GM18511 (cell line): ENCODE data around the gene SPAG6.
A peak's percentile ranks its signal among the peaks of the same experiment; 100 is the strongest.
"Not testable (repeated sequence)": the region's sequence is repeated elsewhere in the genome, so short reads cannot be mapped to it uniquely, and the experiment has no call there.

Experiments used
- ATAC-seq: cut with Tn5 transposase; IDR thresholded peaks from one replicate; pipeline ENCODE4 v1.9.1; 2021; ENCODE audit warnings: mild to moderate bottlenecking, moderate library complexity; ENCODE audit not compliant: unreplicated experiment

Gene SPAG6

DNA sequence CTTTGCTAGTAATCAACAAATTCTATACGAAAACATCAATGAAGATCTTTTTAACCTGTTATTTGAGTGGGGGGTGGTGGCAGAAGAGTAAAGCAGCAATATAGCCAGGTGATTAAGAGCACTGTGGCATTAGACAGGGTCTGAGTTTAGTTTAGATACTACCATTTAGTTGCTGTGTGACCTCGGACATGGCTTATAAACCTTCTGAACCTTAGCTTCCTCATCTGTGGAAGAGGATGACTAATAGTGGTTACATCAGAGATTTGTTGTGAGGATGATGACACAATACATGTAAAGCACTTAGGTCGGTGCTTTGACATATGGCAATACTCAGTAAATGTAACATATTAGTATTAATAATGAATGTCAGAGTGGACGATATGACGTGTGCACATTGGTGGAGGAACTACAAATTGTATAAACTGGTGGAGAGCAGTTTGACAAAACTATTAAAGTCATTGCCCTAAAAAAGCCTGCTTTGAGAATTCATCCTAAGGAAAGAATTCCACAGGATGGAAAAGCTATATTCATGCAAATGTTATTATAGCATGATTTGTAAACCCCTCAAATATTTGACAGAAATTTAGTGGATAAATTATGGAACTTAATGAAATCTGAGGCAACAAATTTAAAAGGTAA is 24.3 kb downstream of the SPAG6 start:
- ATAC-seq = no peak

DNA sequence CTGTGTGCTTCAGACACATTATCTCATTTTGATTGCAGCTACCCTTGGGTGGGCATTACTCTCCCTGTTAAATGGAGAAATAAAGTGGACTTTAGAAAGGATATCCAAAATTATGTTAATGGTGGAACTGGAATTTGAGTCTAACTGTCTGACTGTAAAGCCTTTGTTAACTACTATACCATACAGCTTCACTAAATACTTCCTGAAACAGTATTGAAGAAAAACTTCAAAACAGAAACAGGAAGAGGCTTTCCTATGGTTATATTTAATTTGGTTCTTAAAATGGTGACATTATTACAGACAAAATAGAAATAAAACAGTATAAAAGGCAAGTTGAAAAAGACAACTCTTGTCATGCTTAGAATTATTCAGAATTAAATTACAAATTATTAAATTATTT is 25.0 kb downstream of the SPAG6 start:
- no peak for ATAC-seq

DNA sequence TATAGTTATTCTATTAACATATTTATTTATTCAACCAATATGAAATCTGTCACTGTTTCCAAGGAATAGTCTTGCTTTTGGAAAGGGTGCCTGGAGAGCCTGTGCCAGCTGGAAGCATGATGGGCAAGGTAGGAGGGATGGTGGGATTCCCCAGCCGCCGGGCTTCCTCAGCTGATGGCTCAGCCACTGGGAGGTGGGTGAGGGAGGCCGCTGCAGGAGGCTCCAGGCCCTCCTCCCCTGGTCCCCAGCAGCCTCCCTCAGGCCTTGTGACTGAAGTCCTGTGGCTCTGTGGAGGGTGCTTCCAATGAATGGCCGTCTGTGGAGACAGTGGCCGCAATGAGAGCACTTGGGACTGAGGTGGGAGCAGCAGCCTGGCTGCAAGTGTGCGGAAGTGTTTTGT is 27.0 kb downstream of the SPAG6 start:
- no peak for ATAC-seq

DNA sequence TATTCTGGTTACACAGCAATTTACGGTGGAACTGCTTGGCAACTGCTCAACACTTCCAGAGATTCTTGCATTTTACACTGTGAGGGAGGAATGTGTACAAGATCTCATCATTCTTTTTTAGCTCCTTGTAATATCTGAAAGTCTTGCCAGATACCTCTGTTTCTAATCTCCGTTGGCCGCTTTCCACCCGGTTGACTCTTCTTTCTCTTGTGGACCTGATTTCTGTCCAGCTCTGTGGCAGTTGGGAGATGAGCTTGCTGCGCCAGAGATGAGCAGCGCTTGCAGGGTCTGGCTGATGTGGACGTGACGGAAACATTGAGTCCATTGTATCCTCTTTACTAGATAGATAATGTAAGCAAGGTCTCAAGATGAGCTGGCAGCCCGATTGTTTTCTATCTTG is 27.6 kb downstream of the SPAG6 start:
- ATAC-seq = no peak

DNA sequence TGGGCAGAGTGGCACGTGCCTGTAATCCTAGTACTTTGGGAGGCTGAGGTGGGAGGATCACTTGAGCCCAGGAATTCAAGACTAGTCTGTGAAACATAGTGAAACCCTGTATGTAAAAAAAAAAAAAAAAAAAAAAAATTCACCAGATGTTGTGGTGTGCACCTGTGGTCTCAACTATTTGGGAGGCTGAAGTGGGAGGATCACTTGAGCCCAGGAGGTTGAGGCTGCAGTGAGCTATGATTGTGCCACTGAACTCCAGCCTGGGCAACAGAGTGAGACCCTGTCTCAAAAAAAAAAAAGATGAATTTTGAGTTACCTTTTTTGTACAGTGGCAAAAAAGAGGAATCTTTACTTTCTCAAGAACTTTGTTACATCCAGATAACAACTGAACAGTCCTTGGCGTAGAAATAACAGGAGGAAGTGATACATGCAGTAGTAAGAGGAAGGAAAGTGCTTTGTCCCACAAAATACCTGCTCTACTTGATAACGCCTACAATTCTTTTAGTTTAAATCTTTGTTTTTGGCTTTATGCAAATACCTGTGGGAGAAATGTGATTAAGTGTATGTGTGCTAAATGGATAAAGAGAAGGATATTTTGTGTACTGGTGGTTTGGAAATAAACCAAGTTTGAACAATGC is 29.3 kb downstream of the SPAG6 start:
- no peak for ATAC-seq

DNA sequence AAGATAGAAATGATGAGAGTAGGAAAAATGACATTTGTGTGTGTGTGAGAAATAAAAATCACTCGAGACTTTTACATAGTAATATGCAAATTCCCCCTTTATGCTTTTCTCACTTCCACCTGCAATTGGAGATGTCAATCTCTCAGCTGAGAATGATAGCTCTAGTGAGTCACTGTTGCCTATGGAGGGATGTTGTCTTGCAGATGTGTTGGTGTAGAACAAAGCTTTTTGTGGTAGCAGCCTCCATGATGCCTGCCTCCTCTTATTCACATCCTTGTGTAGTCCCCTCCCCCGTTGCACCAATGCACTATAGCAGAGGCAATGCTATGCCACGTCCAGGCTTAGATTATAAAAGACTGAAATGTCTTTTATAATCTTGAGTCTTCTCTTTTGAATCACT is 33.8 kb downstream of the SPAG6 start:
- ATAC-seq = peak; percentile 65

DNA sequence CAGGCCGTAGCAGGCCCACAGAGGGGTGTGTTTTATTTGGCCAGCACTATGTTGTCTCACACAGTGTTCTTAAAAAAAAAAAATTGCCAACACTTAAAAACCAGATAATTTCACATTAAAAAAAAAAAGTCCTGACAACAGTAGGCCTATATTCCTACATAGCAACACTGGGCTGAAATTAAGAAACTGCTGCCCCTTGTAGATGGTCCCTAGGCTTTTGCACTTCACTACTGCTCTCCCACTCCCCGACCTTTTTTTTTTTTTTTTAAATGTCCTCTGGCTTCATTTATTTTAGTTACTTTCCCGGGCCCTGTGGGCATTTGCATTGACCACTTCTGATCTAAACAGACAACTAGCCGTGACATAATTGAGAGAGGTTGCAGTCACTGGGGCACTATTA is 36.0 kb downstream of the SPAG6 start:
- no peak for ATAC-seq

DNA sequence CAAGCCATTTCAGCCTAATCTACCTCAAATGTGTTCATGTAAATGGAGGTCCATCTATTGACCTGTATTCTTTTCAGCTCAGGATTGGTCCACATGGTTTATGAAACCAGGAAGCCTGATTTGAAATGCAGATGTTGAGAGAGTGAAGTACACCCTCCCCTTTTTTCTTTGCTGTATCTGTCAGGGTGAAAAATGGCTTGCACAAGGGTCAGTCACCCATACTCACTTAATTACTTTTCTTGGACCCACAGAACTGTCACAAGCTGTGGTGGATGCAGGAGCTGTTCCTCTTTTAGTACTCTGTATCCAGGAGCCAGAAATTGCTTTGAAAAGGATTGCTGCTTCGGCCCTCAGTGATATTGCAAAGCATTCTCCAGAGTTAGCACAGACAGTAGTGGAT is 41.2 kb downstream of the SPAG6 start:
- no peak for ATAC-seq

DNA sequence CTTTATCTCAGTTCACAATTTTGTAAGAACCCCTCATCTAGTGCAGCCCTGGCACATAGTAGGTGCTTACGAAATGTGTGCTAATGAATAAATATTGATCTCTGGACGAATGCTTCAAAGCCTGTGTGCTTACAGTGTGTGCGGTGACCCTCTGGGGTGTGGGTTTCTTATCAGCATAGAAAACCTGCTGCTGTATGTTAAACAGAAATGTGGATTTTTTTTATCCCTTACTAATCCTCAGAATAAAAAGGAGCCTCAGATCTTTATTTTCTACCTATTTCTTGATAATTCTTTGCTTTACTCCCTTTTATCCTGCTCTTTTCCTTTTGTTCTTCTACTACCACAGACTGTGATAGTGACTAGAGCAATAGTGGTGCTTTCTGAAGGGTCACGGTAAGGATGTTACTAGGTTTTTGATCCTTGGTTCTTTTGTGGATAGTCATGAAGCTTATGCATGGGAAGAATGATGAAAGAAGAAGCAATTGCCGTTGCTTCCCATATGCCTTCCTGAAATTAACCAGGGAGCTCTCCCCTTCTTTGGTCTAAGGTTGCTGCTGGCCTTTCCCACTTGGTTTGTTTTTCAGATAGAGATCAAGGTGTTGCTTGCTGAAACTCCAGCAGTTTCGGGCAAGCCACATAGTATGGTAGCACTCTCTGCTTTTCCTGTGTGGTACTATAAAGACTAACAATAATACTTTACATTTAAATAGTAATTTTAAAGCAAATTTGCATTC is 44.7 kb downstream of the SPAG6 start:
- no peak for ATAC-seq

DNA sequence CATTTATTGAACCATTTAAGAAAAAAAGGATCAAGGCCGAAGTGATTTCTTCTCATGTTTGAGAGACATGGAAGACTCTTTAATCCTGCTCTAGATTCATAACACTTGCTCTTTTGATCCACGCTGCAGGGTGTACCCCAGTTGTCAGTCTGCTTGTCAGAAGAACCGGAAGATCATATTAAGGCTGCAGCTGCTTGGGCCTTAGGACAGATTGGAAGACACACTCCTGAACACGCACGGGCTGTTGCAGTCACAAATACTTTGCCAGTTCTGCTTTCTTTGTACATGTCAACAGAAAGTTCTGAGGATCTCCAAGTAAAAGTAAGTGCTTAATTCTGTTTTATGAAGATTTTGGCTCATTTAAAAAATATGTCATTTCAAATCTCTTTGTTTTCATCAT is 46.3 kb downstream of the SPAG6 start:
- no peak for ATAC-seq

DNA sequence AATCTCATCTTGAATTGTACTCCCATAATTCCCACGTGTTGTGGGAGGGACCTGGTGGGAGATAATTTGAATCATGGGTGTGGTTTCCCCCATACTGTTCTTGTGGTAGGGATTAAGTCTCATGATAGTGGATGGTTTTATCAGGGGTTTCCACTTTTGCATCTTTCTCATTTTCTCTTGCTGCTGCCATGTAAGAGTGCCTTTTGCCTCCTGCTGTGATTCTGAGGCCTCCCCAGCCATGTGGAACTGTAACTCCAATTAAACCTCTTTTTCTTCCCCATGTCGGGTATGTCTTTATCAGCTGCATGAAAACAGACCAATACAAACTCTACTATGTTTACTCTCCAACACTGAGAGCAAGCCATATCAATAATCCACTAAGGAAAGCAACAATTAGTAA is 50.9 kb downstream of the SPAG6 start:
- ATAC-seq = not testable (repeated sequence)

DNA sequence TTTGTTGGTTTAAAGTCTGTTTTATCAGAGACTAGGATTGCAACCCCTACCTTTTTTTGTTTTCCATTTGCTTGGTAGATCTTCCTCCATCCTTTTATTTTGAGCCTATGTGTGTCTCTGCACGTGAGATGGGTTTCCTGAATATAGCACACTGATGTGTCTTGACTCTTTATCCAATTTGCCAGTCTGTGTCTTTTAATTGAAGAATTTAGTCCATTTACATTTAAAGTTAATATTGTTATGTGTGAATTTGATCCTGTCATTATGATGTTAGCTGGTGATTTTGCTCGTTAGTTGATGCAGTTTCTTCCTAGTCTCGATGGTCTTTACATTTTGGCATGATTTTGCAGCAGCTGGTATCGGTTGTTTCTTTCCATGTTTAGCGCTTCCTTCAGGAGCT is 61.6 kb downstream of the SPAG6 start:
- not testable (repeated sequence) for ATAC-seq

DNA sequence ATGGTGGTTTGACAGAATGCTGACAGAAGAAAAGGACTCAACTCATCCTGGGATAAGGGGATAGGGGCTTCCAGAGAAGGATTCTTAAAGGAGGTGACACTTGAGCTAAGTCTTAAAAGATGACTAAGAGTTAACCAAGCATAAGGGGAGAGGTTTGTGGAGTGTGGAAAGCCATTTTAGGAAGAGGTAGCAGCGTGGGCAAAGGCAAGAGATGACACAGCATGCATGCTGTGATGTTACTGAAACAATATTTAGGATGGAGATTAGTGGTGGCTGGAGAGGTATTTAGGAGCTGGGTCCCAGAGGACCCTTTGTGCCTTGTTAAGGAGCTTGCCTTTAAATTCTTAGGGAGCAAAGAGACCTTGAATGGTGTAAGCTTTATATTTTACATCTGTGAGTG is 65.1 kb downstream of the SPAG6 start:
- ATAC-seq = no peak

DNA sequence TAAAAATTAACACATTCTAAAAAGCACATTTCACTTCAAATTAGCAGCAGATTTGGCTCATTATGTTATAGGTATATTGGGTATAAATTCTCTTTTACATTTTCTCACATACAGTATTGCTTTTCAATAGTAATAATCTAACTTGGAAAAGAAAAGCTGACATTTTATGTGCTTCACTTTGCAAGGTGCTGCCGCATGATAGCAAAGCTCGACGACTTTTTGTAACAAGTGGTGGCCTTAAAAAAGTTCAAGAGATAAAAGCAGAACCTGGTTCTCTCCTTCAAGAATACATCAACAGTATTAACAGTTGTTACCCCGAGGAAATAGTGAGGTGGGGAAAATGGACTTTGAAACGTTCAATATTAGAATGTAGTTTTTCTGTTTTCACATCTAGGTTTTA is 65.5 kb downstream of the SPAG6 start:
- ATAC-seq = no peak

DNA sequence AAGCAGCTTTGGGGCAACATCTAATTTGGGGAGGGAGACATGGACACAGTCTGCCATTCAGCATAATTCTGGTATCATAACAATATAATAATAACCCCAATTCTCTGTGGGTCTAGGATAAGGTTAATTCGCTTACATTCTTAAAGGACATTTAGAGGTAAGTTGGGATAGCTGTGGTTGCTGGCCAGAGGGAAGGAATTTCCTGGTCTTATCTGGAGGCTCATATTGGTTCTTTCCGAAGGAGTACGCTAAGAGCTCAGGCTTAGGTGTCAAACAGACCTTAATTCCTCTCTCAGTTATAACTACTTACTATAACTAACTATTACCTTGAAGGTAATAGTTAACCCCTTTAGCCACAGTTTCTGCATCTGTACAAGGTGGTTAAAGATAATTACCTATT is 68.8 kb downstream of the SPAG6 start:
- no peak for ATAC-seq

DNA sequence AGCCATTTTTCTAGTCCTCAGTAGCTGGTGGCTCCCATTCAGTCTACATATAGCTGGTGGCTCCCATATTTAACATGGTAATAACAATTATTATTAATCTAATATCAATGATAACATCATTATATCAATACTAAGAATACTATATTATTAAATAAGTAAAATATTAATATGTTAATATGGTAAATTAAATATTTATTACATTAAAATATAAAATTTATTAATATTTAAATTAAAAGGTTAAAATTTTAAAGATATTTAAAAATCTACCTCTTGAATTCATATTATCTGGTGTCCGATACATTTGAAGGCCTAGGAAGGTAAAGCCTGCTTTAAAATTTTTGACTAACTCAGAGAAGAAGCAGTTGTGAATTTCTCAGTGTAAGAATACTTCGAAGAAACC is 69.8 kb downstream of the SPAG6 start:
- no peak for ATAC-seq

DNA sequence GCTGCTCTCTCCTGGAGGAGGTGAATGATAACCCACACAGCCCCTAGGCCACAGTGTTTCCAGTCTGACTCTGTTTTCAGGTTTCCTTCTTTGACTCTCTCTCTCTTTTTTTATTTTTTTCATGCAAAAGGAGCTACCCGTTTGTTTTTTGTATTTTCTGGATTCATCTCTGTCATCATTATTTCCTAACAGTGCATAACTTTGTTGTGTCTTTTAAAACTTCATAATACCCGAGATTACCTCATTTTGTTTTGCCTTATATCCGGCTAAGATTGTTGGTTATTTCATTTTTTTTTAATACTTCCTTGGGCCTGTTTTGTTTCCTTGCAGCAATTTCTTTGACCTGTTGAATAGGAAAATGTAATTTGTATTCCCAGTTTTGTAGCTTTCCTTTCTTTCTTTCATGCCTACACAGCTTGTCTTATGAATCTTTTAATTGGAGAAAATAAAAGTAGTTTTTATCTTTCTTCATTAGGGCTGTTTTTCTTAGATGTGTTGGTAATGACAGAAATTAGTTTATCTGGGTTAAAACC is 72.5 kb downstream of the SPAG6 start:
- ATAC-seq = no peak

DNA sequence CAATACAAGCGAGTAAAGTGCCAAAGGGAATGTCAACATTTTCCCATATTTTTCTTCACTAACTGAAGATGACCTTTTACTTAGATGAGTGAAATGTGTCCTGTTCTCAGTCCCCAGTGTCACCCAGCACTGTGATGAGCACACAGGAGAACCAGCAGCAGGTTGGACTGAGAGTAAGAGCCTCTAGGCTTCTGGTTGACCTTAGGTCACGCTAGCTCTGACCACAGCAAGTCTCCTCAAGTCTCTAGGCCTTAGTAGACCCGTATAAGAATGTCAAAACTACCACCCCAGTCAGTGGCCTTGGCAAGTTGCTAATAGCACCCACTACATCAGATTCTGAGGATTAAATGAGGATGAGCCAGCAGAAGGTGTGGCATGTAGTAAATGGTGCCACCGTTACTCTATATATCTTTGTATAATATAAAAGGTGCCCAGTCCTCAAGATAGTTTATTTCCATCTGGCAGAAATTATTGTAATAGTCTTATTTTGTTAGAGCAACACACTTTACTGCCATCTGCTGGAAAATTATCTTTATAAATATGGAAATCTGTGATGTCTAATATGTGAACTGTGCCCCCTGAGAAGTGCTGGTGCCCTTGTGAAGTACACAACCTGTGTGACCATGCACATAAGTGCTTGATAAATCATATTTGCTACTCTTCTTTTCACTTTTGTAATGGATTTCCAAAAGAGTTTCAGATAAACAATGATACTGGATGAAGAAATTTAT is 75.7 kb downstream of the SPAG6 start:
- ATAC-seq = no peak

DNA sequence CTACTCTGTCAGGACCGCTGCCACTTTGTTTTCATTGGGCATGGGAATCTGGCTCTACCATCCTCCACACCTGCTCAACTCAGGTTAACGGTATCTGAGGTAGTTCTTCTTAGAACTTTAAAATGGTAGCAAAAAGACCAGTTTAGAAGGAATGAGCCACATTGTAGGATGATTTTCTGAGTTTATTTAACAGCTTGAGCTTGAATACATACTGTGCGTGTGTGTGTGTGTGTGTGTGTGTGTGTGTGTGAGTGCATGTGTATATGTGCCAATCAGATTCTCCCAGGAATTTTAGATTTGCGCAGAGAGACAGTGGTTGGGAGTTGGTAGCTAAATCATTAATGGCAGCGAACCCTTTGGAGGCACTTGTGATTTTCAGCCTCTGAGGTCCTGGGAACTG is 81.4 kb downstream of the SPAG6 start:
- no peak for ATAC-seq

DNA sequence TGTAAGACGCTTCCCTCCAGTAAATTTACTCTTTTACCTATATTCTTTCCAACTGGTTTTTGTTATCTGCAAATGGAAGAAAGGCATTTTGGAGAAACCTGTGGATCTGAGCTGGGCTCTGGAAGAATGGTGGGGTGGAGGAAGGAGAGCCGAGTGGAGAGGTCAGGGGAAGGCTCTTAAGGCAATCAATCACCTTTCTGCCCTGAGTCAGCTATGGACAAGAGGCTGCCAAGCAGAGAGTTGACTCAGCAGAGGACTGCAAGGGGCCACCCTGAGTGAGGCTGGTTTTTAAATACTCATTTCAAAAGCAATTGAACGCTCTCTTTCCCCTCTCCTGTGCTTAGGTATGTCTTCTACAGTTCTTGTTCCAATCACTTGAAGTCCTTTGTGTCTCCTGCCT is 81.8 kb downstream of the SPAG6 start:
- no peak for ATAC-seq

DNA sequence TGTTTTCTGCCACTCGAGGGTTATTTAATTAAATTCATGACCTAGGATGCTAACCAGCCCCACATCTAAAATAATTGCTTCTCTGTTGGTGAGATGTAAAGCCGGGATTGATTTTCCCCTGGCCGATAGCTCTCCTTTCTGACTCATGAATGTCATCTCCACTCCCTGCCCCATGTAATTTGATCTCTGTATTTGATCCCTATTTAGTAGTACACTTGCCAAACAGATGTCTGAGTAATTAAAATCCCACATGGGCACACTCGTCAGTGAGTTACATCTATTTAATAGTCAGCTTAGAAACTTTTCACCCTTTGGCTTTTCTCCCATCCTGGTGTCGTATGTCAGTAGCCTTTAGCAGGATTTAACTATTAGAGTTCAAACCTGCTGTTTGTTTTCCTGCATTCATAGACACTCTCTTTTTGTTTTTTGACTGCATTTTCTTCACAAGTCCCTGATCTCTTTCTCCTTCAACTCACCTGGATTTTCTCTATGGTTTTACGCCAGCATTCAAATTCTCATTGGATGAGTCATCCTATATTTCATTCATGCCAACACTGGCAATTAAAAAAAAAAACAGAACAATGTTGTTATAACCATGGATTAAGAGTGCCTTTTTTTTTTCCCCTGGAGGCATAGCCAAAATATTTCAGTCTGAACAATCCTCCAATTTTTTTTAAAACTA is 82.7 kb downstream of the SPAG6 start:
- ATAC-seq = no peak
